Erythroblast (primary cell): Measurements from ENCODE around the gene SLC15A3.

ENCODE experiments used
- GATA1 ChIP-seq: IDR thresholded peaks from 2 replicates; pipeline ENCODE4 v1.6.1; 2011; ENCODE audit warnings: low read depth, mild to moderate bottlenecking, control low read depth, low read length, moderate library complexity
- POLR2A ChIP-seq: IDR thresholded peaks from 2 replicates; pipeline ENCODE4 v1.6.1; 2011; ENCODE audit warnings: mild to moderate bottlenecking, low read length

- TF ChIP-seq POLR2A (no peak), GATA1 (peak; percentile 8)
Measured at GRCh38 chr11:60891103-60891741, 60.8 kb downstream of the SLC15A3 start.
